HepG2 (cell line): ENCODE measurements around the gene DDX24.

Experiments
- CCDC6 ChIP-seq: sonication (generic); formaldehyde crosslinking; IDR thresholded peaks from 2 replicates; pipeline ENCODE4 v1.8.1; 2022; ENCODE audit warnings: mild to moderate bottlenecking, missing genetic modification reagents, moderate library complexity
- CTCF ChIP-seq: sonication (generic); formaldehyde crosslinking; IDR thresholded peaks from 2 replicates; pipeline ENCODE4 v1.5.0; 2020; ENCODE audit warnings: mild to moderate bottlenecking, missing genetic modification reagents, moderate library complexity
- ELF4 ChIP-seq: sonication (generic); formaldehyde crosslinking; IDR thresholded peaks from 2 replicates; pipeline ENCODE4 v1.5.0; 2020; ENCODE audit warnings: missing genetic modification reagents, mild to moderate bottlenecking, moderate library complexity, borderline replicate concordance
- EP300 ChIP-seq, 3 experiments: sonication (generic) in 1 of 3; formaldehyde crosslinking in 1 of 3; IDR thresholded peaks; 2 replicates each; pipeline versions ENCODE4 v1.5.1 to v1.6.1; 2011 to 2020; ENCODE audit warnings: low read depth in 2 of 3, low read length in 2 of 3, borderline replicate concordance in 1 of 3, improper control_type of control experiment in 1 of 3, mild to moderate bottlenecking in 1 of 3, missing genetic modification reagents in 1 of 3, moderate library complexity in 1 of 3
- HOXA9 ChIP-seq: sonication (generic); formaldehyde crosslinking; IDR thresholded peaks from 2 replicates; pipeline ENCODE4 v1.8.1; 2022; ENCODE audit warnings: missing genetic modification reagents, mild to moderate bottlenecking, moderate library complexity, borderline replicate concordance
- NFAT5 ChIP-seq: sonication (generic); formaldehyde crosslinking; IDR thresholded peaks from 2 replicates; pipeline ENCODE4 v1.4.0; 2020; ENCODE audit warnings: missing genetic modification reagents
- POLR2A ChIP-seq, 2 experiments: IDR thresholded peaks; 2 replicates each; pipeline ENCODE4 v1.6.1; 2011; ENCODE audit warnings: low read depth in 2 of 2, low read length in 2 of 2, mild to moderate bottlenecking in 1 of 2, moderate library complexity in 1 of 2; ENCODE audit not compliant: insufficient read depth in 1 of 2
- PREB ChIP-seq: sonication (generic); formaldehyde crosslinking; IDR thresholded peaks from 2 replicates; pipeline ENCODE4 v1.4.0; 2020; ENCODE audit warnings: missing genetic modification reagents
- SNAPC5 ChIP-seq: sonication (generic); formaldehyde crosslinking; IDR thresholded peaks from 2 replicates; pipeline ENCODE4 v1.8.1; 2023; ENCODE audit warnings: mild to moderate bottlenecking, missing genetic modification reagents, borderline replicate concordance
- ZMYM4 ChIP-seq: sonication (generic); formaldehyde crosslinking; IDR thresholded peaks from 2 replicates; pipeline ENCODE4 v1.8.1; 2023; ENCODE audit warnings: mild to moderate bottlenecking, missing genetic modification reagents
- ZNF784 ChIP-seq: sonication (generic); formaldehyde crosslinking; IDR thresholded peaks from 2 replicates; pipeline ENCODE4 v1.5.1; 2020; ENCODE audit warnings: missing genetic modification reagents, mild to moderate bottlenecking, borderline replicate concordance
- ZNF788 ChIP-seq: sonication (generic); formaldehyde crosslinking; IDR thresholded peaks from 2 replicates; pipeline ENCODE4 v1.5.0; 2020; ENCODE audit warnings: mild to moderate bottlenecking, missing genetic modification reagents, borderline replicate concordance

GRCh38 chr14:94031883-94032279, 49.1 kb downstream of the DDX24 start:
- no peak for TF ChIP-seq POLR2A (IDR thresholded peaks at IDR 0.05; ENCODE audit: insufficient read depth in 1 of 2, low read depth in 2 of 2, low read length in 2 of 2)
- TF ChIP-seq SNAPC5 (CRISPR knock-in tag), result no peak
- TF ChIP-seq CCDC6 (CRISPR knock-in tag), result no peak
- no peak for TF ChIP-seq CTCF (CRISPR knock-in tag)
- TF ChIP-seq EP300 (IDR thresholded peaks at IDR 0.05; ENCODE audit: low read depth in 2 of 2, low read length in 2 of 2), result no peak
- TF ChIP-seq EP300 (CRISPR knock-in tag; IDR thresholded peaks at IDR 0.05; ENCODE audit: borderline replicate concordance), result no peak
- TF ChIP-seq HOXA9, result no peak
- TF ChIP-seq ELF4 (CRISPR knock-in tag), result no peak
- no peak for TF ChIP-seq PREB (CRISPR knock-in tag)
- no peak for TF ChIP-seq ZNF788 (CRISPR knock-in tag)
- no peak for TF ChIP-seq NFAT5
- TF ChIP-seq ZMYM4 (CRISPR knock-in tag), result no peak
- no peak for TF ChIP-seq ZNF784 (CRISPR knock-in tag)
